Measurements from ENCODE around the gene TLR6. TPM values are rescaled to one million over a fixed set of nuclear protein-coding genes. Genes with fewer than 3 reads are reported as not detected.

Gene TLR6
- total RNA-seq, 4 donors from 2014 or later: 4.6 to 9.6 (median 7.1) TPM

DNA sequence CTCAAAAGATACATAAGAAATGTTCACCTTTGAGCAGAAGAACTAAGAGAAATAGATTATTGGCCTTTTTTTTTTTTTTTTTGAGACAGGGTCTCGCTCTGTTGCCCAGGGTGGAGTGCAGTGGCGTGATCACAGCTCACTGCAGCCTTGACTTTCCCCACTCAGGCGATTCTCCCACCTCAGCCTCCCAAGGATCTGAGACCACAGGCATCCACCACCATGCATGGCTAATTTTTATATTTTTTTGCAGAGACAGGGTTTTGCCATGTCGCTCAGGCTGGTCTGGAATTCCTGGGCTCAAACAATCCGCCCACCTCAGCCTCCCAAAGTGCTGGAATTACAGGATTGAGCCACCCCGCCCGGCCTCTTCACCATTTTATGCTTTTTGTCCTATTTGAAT, 2.9 kb upstream of the TLR6 start:
- no peak for DNase-seq (ENCODE audit: low spot score)
- TF ChIP-seq, protein P1, sequence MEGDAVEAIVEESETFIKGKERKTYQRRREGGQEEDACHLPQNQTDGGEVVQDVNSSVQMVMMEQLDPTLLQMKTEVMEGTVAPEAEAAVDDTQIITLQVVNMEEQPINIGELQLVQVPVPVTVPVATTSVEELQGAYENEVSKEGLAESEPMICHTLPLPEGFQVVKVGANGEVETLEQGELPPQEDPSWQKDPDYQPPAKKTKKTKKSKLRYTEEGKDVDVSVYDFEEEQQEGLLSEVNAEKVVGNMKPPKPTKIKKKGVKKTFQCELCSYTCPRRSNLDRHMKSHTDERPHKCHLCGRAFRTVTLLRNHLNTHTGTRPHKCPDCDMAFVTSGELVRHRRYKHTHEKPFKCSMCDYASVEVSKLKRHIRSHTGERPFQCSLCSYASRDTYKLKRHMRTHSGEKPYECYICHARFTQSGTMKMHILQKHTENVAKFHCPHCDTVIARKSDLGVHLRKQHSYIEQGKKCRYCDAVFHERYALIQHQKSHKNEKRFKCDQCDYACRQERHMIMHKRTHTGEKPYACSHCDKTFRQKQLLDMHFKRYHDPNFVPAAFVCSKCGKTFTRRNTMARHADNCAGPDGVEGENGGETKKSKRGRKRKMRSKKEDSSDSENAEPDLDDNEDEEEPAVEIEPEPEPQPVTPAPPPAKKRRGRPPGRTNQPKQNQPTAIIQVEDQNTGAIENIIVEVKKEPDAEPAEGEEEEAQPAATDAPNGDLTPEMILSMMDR (IDR thresholded peaks at IDR 0.05): no peak
- ATAC-seq (ENCODE audit: low FRiP score): no peak

DNA sequence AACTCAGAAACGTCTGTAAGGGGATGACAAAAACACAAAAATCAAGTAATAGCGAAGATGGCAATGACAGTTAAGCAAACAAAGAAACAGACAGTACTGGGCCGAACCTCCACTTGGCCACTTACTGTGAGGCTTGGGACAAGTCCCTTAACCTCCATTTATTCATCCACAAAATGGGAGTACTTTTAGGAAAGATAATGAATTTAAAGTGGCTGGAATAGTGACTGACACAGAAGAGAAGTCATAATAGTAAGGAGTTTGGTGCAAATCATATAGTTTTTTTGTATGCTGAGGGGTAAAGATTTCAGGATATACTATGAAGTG, 1.4 kb upstream of the TLR6 start:
- no peak for ATAC-seq (ENCODE audit: low FRiP score)
- TF ChIP-seq, protein P1 (IDR thresholded peaks at IDR 0.05): no peak

DNA sequence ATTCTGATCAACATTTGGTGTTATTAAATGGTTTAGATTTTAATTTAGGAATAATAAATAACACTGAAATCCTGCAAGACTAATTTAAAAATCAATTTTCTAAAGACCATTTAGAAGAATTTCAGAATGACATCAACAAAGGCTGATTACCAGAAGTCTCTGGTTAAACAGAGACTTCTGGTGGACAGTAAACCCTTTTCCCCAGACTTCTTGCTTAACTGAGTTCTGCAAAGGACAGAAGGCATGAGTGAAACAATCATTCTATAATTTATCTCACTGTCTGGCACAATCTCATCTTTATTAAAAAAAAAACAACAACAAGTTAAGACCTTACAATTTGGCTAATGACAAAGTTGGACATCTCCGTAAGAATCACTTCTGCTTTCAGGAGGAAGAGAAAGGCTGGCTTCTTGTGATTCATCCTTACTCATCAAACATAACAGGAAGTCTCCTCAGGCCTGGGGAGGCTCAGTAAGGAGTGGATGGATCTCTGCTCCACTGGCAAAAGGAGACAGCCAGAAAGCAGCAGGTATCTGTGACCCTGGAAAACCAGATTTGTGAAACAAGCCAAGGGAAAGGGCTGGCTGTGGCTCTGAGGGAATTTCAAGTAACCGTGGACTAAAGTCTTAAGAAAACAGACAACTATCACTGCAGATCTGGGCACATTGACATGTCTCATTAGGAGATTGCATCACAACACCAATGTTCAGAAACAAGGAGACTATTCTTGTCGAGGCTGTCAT, 908 bp upstream of the TLR6 start:
- ATAC-seq (ENCODE audit: low FRiP score) (peak; percentile 85), DNase-seq (ENCODE audit: low spot score) (no peak)
- TF ChIP-seq, protein P1 (IDR thresholded peaks at IDR 0.05): no peak

More for the DNA sequence above, 1.4 kb upstream of the TLR6 start:
- no peak for DNase-seq (ENCODE audit: low spot score)

GRCh38 chr4:38856046-38856445, 571 bp downstream of the TLR6 start:
- ATAC-seq (ENCODE audit: low FRiP score): no peak
- TF ChIP-seq, protein P1 (IDR thresholded peaks at IDR 0.05): no peak
- DNase-seq (ENCODE audit: low spot score): no peak

GRCh38 chr4:38855466-38855865, 1.2 kb downstream of the TLR6 start:
- ATAC-seq (ENCODE audit: low FRiP score) (no peak), DNase-seq (ENCODE audit: low spot score) (no peak)
- TF ChIP-seq, protein P1 (IDR thresholded peaks at IDR 0.05): no peak

- DNase-seq (ENCODE audit: low spot score): no peak
- TF ChIP-seq, protein P1 (IDR thresholded peaks at IDR 0.05): no peak
- ATAC-seq (ENCODE audit: low FRiP score): no peak
These were observed 10.6 kb downstream of the TLR6 start for GRCh38 chr4:38846015-38846414.

- DNase-seq (ENCODE audit: low spot score): no peak
- ATAC-seq (ENCODE audit: low FRiP score): no peak
- TF ChIP-seq, protein P1 (IDR thresholded peaks at IDR 0.05): no peak
These were observed 13.6 kb downstream of the TLR6 start for GRCh38 chr4:38842994-38843393.
